NCI-H69 (cell line): ENCODE data around the gene SYT13.

Source experiments
- DNase-seq: peaks from one replicate; lab custom pipeline; 2025; lab: John Stamatoyannopoulos, UW

Gene SYT13

DNA sequence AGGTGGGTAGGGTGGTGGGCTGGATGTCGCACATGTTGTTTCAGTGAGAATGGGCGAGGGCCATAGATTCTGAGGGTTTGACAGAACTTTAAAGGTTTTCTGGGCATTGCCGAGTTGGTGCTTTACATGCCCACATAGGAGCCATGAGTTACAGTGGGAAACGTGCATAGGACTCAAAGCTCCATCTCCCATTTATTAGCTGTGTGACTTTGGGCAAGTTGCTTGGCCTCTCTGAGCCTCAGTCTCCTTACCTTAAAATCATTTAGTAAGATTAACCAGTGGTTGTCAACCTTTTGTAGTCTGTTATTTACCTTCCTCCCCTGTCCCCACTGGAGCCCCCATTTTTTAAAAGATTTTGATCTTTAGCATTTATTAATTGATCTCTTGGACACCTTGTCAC is 67.4 kb downstream of the SYT13 start:
- DNase-seq, result no peak

- no peak for DNase-seq
These were observed 68.2 kb downstream of the SYT13 start for GRCh38 chr11:45217991-45218390.

DNA sequence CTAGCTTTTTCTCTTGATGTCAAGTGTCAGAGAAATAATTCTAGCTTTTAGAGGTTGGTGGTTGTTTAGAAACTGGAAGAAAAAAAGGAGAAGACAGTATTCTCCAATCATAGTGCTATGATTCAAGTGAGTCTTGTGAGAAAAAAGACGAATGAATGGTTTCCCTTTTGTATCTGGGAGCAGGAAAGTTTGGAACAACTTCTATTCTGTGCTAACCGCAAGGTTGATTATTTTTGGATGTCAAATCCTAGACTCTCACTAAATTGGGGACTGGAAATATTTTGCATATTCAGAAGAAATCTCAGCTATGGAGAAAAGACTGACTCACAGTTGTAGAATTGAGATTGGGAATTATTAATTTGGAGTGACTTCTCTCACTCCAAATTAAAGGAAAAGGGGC is 69.2 kb downstream of the SYT13 start:
- DNase-seq, result no peak

DNA sequence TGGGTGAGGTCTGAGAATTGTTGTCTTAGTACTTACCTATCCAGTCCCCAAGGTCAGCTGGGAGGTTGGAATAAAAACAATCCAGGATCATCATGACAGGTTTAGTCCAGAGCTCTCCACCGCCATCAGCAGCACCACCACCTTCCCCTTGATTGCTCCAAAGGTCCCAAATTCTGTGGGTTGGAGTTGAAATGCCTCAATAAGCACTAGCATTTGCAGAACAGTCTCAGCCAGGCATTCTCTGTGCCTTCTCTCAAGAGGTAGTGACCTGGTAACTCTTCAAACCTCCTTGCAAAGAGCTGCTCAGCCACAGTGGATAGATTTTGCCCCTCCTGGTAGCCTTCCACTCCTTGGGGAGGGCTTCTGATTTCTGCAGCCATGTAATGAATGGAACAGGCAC is 70.1 kb downstream of the SYT13 start:
- no peak for DNase-seq

GRCh38 chr11:45215098-45215865 is 70.9 kb downstream of the SYT13 start:
- DNase-seq, result no peak

DNA sequence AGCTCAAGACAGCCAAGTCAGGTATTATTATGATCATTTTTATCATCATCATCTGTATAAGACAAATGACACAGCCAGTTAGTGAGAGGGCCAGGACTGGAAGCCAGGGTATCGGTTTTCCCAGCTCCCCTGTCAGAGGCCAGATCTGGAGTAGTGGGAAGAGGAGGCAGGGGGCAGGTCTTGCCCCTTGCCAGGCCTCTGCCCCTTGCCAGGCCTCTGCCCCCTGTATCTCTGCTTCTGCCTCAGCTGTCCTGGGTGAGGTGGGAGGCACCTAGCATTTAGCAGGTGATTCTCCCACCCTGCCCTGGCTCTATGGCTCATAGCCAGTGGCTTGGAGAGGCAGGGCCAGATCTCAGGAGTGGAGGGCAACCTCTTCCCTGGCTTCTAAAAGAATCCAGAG is 72.4 kb downstream of the SYT13 start:
- DNase-seq, result no peak

GRCh38 chr11:45213316-45213665 is 72.8 kb downstream of the SYT13 start:
- no peak for DNase-seq

GRCh38 chr11:45212566-45213315 is 73.4 kb downstream of the SYT13 start:
- no peak for DNase-seq

- no peak for DNase-seq
These were observed 74.4 kb downstream of the SYT13 start for GRCh38 chr11:45211732-45212131.

DNA sequence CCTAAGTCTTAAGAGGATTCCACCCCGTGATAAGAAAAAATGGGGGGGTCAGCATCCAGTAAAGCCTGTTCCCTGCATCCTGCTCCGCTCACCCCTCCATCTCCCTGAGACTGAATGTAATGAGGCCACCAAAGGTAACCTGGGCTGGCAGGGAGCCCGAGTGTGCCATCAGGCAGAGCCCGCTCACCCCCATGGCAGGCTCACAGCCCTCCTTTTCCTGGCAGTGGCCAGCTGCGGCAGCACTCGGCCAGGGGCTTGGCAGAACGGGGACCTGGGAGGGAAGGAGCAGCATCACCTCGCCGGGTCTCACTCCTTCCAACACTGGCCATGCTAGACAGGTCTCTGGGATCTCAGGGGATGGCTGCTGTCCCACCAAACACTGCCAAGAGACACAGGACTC is 75.3 kb downstream of the SYT13 start:
- no peak for DNase-seq

GRCh38 chr11:45209891-45210699 is 76.0 kb downstream of the SYT13 start:
- DNase-seq, result peak; percentile 53

- no peak for DNase-seq
These were observed 76.9 kb downstream of the SYT13 start for GRCh38 chr11:45209000-45209879.

DNA sequence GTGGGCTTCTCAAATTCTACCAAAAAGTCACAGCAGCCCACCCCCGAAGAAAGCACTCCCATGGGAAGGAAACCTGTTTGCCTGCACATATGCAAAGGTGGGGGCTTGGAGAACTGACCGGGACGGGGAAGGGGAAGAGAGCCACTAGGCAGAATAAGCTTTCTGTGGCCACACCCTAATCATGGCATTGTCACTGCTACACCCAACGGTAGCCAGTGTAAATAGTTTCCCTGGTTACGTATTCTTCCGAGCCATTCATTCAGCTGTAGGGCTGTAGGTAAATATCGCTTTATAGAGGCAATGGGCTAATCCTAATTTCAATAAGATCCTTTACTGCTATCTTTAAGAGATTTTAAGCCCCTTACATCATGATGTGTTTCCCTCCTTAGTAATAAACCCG is 78.0 kb downstream of the SYT13 start:
- DNase-seq, result peak; percentile 82

DNA sequence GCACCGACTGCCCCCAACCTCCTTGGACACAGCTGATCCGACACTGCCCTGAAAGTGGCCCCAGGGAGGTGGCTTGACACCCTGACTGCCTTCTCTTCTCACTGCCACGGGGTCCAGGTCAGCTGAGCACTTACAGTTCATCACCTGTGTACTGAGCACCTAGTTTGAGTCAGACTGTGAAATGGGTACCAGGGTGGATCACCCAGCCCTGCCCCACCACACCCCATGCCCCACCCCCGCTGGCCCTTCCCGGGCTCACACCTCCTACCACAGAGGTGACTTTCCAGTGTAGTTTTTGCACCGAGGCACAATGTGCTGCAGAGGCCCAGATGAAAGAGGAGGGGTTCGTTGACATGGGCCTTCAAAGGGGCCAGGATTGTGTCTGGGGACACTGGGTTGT is 80.2 kb downstream of the SYT13 start:
- DNase-seq, result no peak

- DNase-seq, result no peak
These were observed 81.4 kb downstream of the SYT13 start for GRCh38 chr11:45204761-45205160.

- DNase-seq, result no peak
These were observed 92.4 kb downstream of the SYT13 start for GRCh38 chr11:45193695-45194094.
